H1 (cell line): ENCODE results near the gene HGFAC.

Source experiments
- E2F6 ChIP-seq: IDR thresholded peaks from 2 replicates; pipeline ENCODE4 v1.6.1; 2012; ENCODE audit warnings: inconsistent platforms
- EZH2 ChIP-seq: fragments of 200-600 bp; sonication (generic); IDR thresholded peaks from 2 replicates; pipeline ENCODE4 v1.7.1; 2012; ENCODE audit warnings: low read depth, mild to moderate bottlenecking, moderate library complexity, low read length, inconsistent platforms; ENCODE audit not compliant: severe bottlenecking
- JUND ChIP-seq: IDR thresholded peaks from 2 replicates; pipeline ENCODE4 v1.6.1; 2011; ENCODE audit warnings: mild to moderate bottlenecking, improper control_type of control experiment, low read length
- POLR2AphosphoS5 ChIP-seq: IDR thresholded peaks from 2 replicates; pipeline ENCODE4 v1.6.1; 2011; ENCODE audit warnings: low read depth, low read length
- RNF2 ChIP-seq: fragments of 200-900, 300-1000 bp; sonication (generic); IDR thresholded peaks from 2 replicates; pipeline ENCODE4 v1.7.1; 2016; ENCODE audit warnings: borderline replicate concordance, low read depth, mild to moderate bottlenecking, antibody characterized with exemption, low read length; ENCODE audit not compliant: poor library complexity, severe bottlenecking; ENCODE audit errors: missing control alignments
- SIN3A ChIP-seq, 2 experiments: IDR thresholded peaks in 1 of 2; conservative IDR thresholded peaks in 1 of 2; 2 replicates each; pipeline ENCODE4 v1.6.1; 2011 to 2012; ENCODE audit warnings: low read length in 2 of 2, improper control_type of control experiment in 1 of 2, low read depth in 1 of 2, mild to moderate bottlenecking in 1 of 2
- SIRT6 ChIP-seq: IDR thresholded peaks from one replicate; pipeline ENCODE4 v1.7.1; 2012; ENCODE audit warnings: low read length, inconsistent platforms
- SP1 ChIP-seq: IDR thresholded peaks from 2 replicates; pipeline ENCODE4 v1.6.1; 2011; ENCODE audit warnings: low read depth, low read length
- TF ChIP-seq, protein P1 (sequence below), 3 experiments: IDR thresholded peaks; 1 replicate in 2 of 3; 2 replicates in 1 of 3; pipeline versions ENCODE4 v1.5.1 to v1.6.1; 2011; ENCODE audit warnings: low read length in 3 of 3, mild to moderate bottlenecking in 3 of 3, inconsistent platforms in 2 of 3, low read depth in 1 of 3, moderate library complexity in 1 of 3; ENCODE audit not compliant: insufficient read depth in 1 of 3; ENCODE audit errors: control extremely low read depth in 1 of 3

DNA sequence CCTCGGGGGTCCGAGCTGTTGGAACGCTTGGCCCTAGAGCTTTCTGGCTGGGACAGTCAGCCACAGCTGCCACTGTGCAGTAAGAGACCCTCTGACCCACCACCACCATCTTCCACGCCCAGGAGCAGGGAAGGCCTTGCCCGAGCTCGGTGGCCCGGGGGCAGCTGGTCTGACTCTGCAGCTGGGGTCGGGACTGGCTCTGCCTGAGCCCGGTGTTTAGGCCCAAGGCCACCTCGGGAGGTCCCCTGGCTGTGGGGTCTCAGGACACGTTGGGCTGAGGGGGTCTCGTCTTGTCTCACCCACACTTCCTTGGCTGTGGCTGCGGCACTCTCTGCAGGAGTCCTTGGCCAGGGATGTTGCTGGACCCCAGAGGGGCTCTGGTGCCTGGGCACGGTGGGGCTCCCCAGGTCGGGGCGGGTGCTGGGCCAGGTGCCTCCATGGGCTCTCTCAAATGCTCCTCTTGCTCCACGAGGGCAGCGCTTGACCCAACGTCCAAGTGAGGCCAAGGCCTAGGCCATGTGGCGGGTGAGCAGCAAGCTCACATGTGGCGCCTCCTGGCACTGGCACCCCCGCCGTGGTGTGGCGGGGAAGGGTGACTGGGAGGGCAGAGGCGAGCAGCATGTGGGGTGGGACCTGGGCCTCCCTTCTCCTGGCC, 44.2 kb downstream of the HGFAC start:
- TF ChIP-seq POLR2AphosphoS5 (no peak), SIN3A (conservative IDR thresholded peaks at IDR 0.05 in 1 of 2, IDR thresholded peaks at IDR 0.05 in 1 of 2; ENCODE audit: low read depth in 1 of 2, low read length in 2 of 2) (no peak), JUND (no peak), RNF2 (no peak), EZH2 (no peak), E2F6 (no peak), SIRT6 (no peak), SP1 (no peak)
- TF ChIP-seq, protein P1, sequence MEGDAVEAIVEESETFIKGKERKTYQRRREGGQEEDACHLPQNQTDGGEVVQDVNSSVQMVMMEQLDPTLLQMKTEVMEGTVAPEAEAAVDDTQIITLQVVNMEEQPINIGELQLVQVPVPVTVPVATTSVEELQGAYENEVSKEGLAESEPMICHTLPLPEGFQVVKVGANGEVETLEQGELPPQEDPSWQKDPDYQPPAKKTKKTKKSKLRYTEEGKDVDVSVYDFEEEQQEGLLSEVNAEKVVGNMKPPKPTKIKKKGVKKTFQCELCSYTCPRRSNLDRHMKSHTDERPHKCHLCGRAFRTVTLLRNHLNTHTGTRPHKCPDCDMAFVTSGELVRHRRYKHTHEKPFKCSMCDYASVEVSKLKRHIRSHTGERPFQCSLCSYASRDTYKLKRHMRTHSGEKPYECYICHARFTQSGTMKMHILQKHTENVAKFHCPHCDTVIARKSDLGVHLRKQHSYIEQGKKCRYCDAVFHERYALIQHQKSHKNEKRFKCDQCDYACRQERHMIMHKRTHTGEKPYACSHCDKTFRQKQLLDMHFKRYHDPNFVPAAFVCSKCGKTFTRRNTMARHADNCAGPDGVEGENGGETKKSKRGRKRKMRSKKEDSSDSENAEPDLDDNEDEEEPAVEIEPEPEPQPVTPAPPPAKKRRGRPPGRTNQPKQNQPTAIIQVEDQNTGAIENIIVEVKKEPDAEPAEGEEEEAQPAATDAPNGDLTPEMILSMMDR (IDR thresholded peaks at IDR 0.05; ENCODE audit: control extremely low read depth in 1 of 3, insufficient read depth in 1 of 3, low read depth in 1 of 3, low read length in 3 of 3), result no peak
